GDM1 (cell line): ENCODE results near the gene ATP5PB.
A peak's percentile ranks its signal among the peaks of the same experiment; 100 is the strongest.

Experiments used
- DNase-seq: peaks from one replicate; lab custom pipeline; 2025; lab: John Stamatoyannopoulos, UW

The ATP5PB gene

GRCh38 chr1:111475701-111476100 lies 26.4 kb downstream of the ATP5PB start:
- no peak for DNase-seq

- no peak for DNase-seq
Measured at GRCh38 chr1:111476214-111476613, 26.9 kb downstream of the ATP5PB start.

GRCh38 chr1:111476761-111477309 lies 27.6 kb downstream of the ATP5PB start:
- DNase-seq: peak; percentile 36

- DNase-seq: no peak
Measured at GRCh38 chr1:111480674-111481073, 31.4 kb downstream of the ATP5PB start.

- DNase-seq: peak; percentile 74
Measured at GRCh38 chr1:111481387-111482221, 32.3 kb downstream of the ATP5PB start.

DNA sequence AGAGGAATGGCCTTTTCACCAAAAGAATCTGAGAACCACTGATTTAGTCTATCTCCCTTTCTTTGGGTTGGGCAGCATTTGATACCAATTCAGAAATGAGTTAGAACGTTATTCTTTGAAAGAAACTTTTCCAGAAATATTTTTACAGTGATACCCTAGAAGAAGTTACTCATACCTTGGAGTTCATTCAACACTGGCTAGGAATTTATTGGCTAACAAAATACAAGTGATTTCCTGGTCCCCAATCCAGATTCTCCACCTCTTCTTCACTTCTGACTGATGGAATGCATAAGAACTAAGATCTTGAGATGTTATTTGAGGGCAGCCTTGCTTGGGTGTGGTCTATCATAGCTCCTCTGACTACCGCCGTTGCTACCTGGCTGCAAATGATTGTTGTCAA lies 33.9 kb downstream of the ATP5PB start:
- no peak for DNase-seq

DNA sequence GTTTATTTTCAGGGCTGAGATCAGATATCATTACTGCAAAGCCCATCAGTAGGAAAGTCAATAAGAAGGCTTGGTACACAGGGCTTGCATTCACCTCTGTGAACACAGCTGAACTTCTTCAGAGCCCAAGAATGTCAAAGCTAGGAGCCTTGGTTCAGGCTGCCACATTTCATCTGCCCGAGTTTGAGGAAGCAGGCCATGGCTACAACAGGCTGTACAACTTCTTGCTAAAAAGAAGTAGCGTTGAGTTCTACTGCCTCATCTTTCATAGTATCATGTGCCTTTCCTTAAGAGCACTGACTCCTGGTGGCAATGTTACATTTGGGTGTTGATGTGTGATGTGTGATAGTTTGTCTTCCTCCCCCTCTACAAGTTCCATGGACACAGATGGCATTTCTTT lies 34.6 kb downstream of the ATP5PB start:
- DNase-seq: no peak

GRCh38 chr1:111484391-111485026 lies 35.2 kb downstream of the ATP5PB start:
- DNase-seq: no peak

DNA sequence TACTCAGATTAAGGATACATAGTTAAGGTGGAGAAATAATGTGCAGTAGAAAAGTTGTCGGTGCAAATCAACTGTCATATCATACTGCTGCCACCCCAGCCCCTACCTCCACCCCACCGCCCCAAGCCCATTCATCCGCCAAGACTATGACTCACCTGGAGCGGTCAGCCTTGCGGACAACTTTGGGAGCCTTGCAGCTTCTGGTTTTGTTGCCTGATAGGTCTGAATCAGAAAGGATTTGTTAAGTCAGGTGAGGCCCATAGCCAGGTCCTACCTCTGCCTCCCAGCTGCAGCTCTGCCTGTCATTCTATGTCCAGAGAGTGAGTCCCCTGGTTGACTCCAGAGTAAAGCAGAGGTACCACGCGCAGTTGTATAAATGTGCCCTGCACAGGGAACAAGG lies 37.2 kb downstream of the ATP5PB start:
- no peak for DNase-seq

DNA sequence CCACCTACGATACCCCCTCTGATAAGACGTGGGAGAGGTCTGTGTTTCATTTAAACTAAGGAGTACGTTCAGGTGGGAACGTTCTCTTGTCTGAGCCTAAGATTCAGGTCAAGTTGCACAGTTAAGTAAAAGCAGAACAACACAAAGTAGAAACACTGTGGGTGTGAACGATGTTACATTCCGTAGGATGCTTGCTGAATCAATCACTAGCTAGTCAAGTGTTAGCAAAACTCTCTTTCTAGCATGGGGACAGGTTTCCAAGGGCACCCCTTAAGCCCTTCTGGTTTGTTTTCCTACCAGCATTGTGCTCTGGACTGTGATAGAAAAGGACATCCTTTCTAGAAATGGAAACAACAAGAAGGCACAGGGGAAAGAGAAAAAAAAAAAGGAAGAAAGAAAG lies 37.9 kb downstream of the ATP5PB start:
- no peak for DNase-seq

DNA sequence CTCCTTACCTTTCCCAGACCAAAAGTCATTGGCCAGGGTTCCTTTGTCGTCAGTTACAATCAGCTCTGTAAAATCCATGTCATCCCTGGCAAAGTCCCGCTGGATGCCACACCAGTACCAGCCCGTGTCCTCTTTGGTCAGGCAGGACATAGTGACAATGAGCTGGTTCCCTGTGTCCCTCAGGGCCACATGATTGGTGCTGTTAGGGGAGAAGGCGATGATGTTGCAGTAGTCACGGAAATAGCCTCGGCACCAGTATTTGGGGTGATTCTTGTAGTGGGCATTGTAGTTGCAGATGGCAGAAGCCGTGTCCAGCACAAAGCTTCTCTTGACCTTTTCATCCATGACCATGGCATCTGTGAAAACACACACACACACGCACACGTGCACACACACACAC lies 39.4 kb downstream of the ATP5PB start:
- no peak for DNase-seq

DNA sequence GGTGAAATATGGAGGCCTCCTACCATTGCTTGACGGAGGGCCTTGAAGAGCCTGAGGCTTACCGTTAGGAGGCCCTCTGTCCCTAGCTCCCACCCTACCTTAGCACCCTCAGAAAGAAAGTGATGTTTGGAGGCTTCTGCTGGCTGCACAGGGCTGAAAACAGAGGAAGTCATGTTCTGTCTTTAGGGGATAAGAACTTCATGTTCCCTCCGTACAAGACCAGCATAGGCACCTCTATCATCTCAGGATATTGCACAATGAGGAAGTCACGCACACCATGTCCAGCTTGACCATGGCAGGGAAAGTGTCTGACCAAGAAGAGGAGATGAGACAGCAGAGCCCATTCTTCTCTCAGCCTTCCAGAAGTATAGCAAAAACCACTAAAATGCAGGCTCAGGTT lies 40.3 kb downstream of the ATP5PB start:
- DNase-seq: no peak

DNA sequence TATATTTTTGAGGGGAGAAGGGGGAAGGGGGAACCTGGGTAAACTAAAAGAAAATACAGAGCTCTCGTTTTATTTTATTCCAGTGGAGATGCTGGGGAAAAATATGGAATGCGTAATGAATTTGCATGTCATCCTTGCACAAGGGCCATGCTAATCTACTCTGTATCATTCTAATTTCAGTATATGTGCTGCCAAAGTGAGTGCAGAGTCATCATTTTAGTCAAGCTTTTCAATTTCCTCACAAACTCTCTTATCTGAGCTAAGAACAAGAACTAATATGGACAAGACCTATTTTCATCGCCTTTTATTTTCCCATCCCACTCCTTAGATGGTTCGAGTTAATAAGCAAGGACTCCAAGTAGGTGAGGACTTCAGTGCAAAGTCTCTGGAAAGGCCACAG lies 41.0 kb downstream of the ATP5PB start:
- DNase-seq: no peak

GRCh38 chr1:111491070-111491469 lies 41.8 kb downstream of the ATP5PB start:
- DNase-seq: no peak

GRCh38 chr1:111496398-111496797 lies 47.1 kb downstream of the ATP5PB start:
- DNase-seq: no peak

DNA sequence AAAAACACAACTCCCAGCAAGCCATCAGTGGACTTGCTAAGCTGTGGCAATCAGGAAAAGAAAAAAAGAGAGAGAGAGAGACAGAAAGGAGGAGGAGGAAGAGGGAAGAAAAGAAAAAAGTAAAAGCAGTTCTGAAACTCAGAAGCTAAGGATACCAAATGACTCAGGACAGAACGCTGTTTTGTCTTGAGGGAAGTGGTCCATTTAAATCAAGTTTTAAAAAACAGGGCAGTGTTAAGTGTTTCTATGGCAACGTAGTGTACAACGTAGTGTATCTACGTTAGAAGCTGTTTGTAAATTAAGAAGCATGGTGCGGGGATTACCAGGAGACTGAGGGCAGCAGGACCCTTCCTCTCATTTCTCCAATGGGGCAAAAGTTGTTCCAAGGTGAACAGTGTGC lies 48.3 kb downstream of the ATP5PB start:
- no peak for DNase-seq

- DNase-seq: no peak
Measured at GRCh38 chr1:111499026-111499785, 49.9 kb downstream of the ATP5PB start.

GRCh38 chr1:111501645-111502044 lies 52.4 kb downstream of the ATP5PB start:
- no peak for DNase-seq

DNA sequence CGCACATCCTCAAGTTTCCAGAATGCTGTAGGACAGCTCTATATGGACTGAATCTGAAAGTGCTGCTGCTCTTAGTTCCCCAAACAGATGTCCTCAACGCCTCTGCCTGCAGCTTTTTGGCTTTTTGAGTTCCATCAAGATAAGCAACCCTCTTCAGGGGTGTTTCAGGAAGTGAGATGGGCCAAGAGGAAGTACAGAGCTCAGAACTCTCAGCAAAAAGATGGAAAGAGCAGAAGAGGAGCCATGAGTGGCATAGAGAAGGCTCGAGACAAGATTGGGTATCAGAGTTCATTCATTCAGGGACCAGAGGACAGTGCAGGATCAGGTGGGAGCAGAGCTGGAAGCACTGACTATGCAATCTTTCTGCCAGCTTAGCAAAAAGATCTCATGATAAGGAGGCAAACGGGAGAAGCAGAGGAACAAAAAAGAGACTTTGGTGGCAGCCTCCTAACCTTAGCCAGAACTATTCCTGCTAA lies 54.4 kb downstream of the ATP5PB start, which contains the start of the genes ADORA3 and TMIGD3:
ADORA3 (minus strand) TSS at position 49 of the 476 bp plus-strand sequence. CDS start 279 bp downstream, outside the sequence.
TMIGD3 (minus strand) TSS at position 49 of the 476 bp plus-strand sequence. CDS start 279 bp downstream, outside the sequence.
- peak; percentile 60 for DNase-seq

DNA sequence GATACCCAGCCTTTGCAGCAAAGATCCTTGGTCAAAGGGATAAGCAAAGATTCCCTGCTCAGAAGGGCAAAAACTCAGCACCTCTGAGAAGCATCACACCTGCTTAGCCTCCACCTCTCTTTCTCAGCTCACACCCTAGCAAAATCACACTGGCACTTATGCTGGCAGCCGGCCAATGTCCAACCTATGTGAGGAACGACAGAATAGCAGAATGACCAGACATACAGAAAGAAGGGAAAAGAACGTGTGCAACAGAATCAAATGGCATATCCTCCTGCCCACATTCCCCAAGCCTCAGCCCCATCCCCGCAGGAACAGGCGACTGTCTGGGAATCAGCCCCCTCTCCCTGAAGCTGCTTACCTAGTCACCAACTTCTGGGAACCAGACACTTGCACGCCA lies 54.8 kb downstream of the ATP5PB start:
- no peak for DNase-seq

GRCh38 chr1:111505641-111506119 lies 56.4 kb downstream of the ATP5PB start:
- no peak for DNase-seq

GRCh38 chr1:111506561-111506960 lies 57.3 kb downstream of the ATP5PB start:
- DNase-seq: no peak
